Kidney epithelial cell (primary cell): ENCODE measurements around the gene GOLGA5. TPM values are rescaled to one million over a fixed set of nuclear protein-coding genes. Genes with fewer than 3 reads are reported as not detected.

Experiments used
- DNase-seq: peaks from one replicate; pipeline ENCODE4 v3.0.0-alpha.2; 2010; ENCODE audit warnings: low read depth
- H3K27me3 ChIP-seq: 2 replicates; pipeline ENCODE4 v1.6.0; 2011; ENCODE audit warnings: low read length; ENCODE audit not compliant: control insufficient read depth, insufficient read depth
- H3K36me3 ChIP-seq: 2 replicates; pipeline ENCODE4 v1.5.1; 2011; ENCODE audit warnings: low read length; ENCODE audit not compliant: control insufficient read depth, insufficient read depth
- H3K4me3 ChIP-seq: 2 replicates; pipeline ENCODE4 v1.5.1; 2011; ENCODE audit warnings: low read depth, mild to moderate bottlenecking, control low read depth, low read length
- total RNA-seq: library from RNA; depleted of rRNA; stranded (reverse); fragments of >200 nt; gene quantifications from 2 replicates; pipeline ENCODE4 v1.2.3, GENCODE V29; 2015
- TF ChIP-seq, protein P1 (sequence below): IDR thresholded peaks from 2 replicates; pipeline ENCODE4 v1.5.1; 2011; ENCODE audit warnings: mild to moderate bottlenecking, moderate library complexity, low read length, control low read depth, inconsistent platforms; ENCODE audit not compliant: insufficient read depth, poor library complexity, severe bottlenecking

Gene GOLGA5
- total RNA-seq, 1 donor from 2014 or later, result 41.2 TPM

DNA sequence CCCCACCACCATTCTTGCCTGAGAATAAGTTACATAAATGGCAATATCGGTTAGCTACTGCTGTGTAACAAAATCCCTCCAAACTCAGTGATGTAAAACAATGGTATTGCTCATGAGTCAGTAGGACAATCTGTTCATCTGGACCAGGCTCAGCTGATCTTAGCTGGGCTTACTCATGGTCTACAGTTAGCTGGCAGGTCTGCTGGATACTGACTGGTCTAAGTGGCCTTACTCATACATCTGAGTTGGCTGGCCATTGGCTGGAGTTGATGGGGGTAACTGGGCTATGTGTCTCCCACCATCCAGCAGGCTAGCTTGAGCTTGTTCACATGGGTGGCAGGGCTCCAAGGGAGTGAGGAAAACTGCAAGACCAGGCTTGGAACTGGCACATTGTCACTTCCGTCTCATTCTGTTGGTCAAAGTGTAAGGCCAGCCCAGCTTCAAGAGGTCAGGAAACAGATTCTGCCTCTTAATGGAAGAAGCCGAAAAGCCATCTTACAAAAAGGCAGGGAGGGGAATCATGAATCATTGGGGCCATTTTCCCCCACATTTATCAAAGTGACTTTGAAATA is 72.2 kb downstream of the GOLGA5 start:
- H3K27me3 ChIP-seq, result no peaks in the 10 kb centered on the region
- DNase-seq, result no peak
- H3K36me3 ChIP-seq, result no peaks in the 10 kb centered on the region
- TF ChIP-seq, protein P1, sequence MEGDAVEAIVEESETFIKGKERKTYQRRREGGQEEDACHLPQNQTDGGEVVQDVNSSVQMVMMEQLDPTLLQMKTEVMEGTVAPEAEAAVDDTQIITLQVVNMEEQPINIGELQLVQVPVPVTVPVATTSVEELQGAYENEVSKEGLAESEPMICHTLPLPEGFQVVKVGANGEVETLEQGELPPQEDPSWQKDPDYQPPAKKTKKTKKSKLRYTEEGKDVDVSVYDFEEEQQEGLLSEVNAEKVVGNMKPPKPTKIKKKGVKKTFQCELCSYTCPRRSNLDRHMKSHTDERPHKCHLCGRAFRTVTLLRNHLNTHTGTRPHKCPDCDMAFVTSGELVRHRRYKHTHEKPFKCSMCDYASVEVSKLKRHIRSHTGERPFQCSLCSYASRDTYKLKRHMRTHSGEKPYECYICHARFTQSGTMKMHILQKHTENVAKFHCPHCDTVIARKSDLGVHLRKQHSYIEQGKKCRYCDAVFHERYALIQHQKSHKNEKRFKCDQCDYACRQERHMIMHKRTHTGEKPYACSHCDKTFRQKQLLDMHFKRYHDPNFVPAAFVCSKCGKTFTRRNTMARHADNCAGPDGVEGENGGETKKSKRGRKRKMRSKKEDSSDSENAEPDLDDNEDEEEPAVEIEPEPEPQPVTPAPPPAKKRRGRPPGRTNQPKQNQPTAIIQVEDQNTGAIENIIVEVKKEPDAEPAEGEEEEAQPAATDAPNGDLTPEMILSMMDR, result no peak
- H3K4me3 ChIP-seq, result no peak overlapping the region

DNA sequence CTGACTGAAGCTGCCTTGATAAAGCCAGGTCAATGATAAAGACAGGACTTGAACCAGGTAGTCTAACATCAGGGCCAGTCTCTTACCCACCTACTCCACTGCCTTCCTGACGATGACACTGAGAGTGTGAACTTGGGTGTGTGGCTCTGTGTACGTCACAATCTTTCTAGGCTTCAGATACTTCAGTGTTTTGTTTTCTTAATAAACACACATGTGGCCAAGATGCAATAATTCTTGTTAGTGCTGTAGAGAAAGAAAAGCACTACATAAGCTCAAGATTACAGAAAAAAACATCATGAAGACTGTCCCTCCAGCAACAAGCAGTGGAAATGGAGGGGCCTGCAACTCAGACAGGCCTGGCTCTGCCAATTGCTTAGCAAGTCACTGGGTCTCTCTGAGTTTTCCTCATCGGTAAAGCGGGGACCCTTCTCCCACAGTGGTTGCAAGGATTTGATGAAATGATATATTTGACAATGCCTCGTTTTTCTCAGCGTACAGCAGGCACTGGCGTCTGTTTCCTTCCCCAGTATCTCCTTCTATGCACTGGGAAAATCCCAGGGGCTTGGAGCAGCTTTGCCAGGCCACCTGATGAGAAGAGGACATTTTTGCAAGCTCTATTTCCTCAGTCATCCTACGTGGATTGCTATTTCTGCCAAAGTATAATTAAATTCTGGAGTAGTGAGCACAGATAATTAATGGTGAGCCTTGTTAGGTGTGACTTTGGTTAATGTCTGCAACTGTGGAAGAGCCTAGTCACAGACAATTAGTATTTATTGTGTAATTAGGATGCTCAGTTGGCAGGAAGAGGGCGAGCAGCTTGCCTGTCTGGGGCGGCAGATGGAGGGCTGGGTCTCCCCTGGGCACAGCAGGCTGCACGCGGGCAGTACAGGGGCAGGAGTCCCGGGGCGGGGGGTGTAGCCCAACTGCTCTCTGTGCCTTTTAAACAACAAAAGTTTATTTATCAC is 73.1 kb downstream of the GOLGA5 start:
- TF ChIP-seq, protein P1, result no peak
- no peaks in the 10 kb centered on the region for H3K27me3 ChIP-seq
- DNase-seq, result no peak

DNA sequence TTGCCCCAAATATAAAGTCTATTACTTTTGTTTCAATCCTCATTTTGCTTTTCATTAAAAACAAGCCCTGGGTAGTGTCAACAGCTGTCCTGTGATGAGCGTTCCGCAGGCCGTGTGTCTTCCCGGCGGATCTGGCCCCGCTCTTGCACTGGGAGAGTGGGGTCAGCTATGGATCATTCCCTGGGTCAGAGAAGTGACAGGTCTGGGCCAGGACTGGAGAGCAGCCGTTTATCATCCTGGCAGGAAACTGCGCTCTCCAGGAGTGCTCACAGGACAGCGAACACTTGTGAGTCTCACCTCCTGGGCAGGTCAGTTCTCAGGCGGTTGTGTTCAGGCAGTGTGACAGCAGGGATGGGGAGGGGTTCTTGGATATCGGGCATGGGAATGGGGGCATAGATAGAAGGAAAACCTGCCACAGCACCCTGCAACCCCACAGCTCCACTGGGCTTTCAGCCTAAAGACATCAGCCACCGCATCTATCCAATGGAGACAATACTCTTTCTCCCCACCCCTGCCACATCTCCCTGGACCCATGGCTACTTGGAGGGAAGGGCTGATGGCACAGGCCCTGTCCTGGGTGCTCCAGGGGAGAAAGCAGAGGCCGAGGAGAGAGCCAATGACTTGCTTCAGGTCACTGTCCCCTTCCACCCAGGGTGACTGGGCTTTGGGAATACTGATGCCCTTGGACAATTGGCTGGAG is 81.0 kb downstream of the GOLGA5 start:
- no peak for DNase-seq
- peaks cover 15% of the 10 kb centered on the region for H3K27me3 ChIP-seq
- TF ChIP-seq, protein P1, result no peak
- no peak overlapping the region for H3K4me3 ChIP-seq
- no peaks in the 10 kb centered on the region for H3K36me3 ChIP-seq

More for the DNA sequence above, 73.1 kb downstream of the GOLGA5 start:
- Histone ChIP-seq H3K36me3 (no peaks in the 10 kb centered on the region), H3K4me3 (no peak overlapping the region)

GRCh38 chr14:92877757-92878431 is 83.8 kb downstream of the GOLGA5 start:
- H3K27me3 ChIP-seq, result peaks cover 26% of the 10 kb centered on the region
- DNase-seq, result no peak
- no peak overlapping the region for H3K4me3 ChIP-seq
- H3K36me3 ChIP-seq, result no peaks in the 10 kb centered on the region
- TF ChIP-seq, protein P1, result no peak

DNA sequence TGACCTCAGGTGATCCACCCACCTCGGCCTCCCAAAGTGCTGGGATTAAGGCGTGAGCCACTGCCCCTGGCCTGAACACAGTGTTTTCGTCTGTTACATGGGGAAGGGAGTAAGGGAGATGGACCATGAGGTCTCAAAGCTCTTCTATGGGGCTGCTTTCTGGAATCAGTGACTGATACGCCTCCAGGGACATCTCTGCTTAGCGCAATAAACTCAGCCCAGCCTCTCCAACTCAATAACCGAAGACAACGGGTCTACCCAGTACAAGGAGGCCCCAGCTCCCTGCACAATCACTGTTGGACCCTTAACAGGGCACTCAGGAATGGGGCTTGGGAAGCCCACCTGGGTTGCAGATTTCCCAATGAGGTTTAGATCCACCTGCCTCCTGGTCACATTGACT is 86.2 kb downstream of the GOLGA5 start:
- DNase-seq, result no peak
- no peak overlapping the region for H3K4me3 ChIP-seq
- peaks cover 23% of the 10 kb centered on the region for H3K27me3 ChIP-seq
- TF ChIP-seq, protein P1, result no peak
- no peaks in the 10 kb centered on the region for H3K36me3 ChIP-seq
